DMS153 treated with DMSO at 0.1 percent for 48 hours (cell line): Measurements from ENCODE around the gene PLXNA4.

Experiments
- DNase-seq: peaks from one replicate; lab custom pipeline; 2025; ENCODE audit not compliant: unreplicated experiment; lab: John Stamatoyannopoulos, UW

The PLXNA4 gene

DNA sequence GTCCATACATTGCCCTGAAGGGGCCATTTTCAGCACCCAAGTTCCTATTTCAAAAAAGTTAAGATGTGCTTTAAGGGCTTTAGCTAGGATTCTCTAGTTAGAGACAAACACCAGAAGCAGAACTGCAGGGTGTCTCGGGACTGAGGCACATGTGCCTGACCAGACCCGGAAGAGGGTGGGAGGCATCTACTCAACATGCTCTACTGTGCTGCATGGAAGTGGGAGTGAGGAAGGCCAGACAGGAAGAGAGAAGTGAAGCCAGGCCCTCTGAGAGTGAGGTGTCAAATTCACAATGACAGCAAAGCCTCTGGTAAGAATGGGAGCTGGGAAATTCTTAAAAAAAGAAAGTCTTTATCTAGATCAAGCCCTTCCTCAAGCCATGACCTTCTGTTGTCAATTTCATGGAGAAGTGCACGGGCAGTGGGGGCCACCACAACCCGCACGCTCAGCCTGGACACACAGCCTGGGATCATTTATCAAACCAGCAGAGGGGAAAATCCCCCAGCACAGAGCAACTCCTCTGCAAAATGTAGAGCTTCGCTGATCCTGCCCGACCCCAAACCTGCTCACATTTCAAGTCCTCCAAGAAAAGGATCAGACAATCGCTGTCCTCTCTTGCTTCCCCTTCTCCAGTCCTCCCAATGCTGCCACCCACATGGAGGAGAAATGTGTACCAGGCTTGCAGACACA, 38.7 kb downstream of the PLXNA4 start:
- DNase-seq, result no peak

DNA sequence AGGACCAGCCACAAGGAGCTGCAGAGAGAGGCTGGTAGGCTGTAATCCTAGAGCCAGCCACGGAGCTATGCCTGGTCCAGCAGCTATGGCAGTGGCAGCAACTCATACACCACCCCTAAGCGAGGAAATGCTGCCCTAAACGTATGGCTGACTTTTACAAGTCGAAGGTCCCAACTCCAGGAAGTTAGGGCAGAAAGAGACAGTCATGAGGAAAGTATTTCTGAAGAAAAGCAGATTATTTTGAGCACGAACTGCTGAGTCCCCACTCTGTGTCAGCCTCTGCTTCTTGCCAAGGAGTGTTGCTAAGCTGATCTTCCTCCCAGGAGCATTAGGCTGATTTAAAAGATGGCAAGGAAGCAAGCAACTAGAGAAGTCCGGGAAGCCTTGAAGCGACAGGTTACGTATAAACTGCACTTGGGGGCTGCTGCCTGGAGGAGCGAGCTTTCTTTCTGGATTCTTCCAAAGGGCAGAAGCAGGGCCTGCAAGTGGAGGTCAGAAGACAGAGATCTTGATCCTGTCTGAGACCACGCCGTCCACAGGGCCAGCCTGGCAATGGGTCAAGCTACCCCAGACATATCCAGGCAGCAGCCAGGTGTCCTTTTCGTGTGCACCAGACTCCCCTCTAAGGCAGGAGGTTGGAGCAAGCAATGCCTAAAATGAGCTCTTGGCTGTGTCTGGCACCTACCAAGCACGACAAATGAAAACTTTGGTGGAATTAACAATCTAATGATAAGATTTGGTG, 39.4 kb downstream of the PLXNA4 start:
- no peak for DNase-seq

GRCh38 chr7:132533916-132534315, 42.4 kb downstream of the PLXNA4 start:
- DNase-seq, result no peak

DNA sequence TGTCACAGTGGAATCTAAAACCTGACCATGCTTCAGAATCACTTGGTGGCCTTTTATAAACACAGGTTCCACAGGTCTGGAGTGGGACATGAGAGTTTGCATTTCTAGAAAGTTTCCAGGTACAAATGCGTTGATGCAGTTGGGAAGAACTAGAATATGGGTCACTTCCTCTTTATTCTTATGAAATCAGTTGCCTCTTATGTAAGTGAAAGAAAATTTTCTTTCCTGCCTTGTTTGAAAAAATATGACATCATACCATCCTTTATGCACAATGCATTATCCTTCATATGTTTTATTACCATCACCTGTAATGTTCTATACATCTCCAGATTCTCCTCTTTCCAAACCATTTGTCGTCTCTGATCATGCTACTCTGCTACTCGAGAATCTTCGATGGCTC, 44.0 kb downstream of the PLXNA4 start:
- no peak for DNase-seq

DNA sequence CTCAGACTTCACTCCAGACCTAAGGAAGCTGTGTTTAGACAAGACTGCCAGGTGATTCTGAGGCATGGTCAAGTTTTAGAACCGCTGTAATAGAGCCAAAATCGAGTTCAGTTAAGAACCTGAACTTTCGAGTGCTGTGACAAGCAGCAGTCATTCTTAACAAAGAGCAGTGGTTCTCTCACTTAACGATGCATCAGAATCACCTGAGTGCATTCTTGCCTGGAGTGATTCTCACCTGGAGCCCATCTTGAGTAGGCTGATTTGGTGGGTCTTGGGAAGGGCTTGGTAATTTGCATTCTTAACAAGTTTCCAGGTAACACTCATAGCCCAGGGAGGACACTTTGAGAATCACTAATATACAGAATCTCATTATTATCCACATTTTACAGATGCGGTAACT, 44.7 kb downstream of the PLXNA4 start:
- no peak for DNase-seq

DNA sequence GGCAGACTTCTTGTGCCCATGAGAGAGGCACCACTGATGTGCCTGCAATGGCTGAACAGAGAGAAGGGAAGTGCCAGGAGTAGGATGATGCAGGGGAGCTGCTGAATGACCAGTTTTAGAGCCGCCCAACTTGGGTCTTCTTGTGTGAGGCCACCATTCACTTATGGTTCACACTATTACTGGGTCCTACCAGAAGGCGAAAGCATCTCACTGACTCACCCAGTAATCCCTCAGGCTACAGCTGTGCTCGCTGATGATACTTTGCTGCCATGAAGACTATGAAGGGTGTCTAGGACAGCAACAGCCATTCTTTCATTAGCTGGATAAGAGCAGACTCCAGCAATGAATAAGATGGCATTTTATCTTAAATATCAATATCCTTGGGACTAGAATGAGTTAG, 47.6 kb downstream of the PLXNA4 start:
- DNase-seq, result no peak

DNA sequence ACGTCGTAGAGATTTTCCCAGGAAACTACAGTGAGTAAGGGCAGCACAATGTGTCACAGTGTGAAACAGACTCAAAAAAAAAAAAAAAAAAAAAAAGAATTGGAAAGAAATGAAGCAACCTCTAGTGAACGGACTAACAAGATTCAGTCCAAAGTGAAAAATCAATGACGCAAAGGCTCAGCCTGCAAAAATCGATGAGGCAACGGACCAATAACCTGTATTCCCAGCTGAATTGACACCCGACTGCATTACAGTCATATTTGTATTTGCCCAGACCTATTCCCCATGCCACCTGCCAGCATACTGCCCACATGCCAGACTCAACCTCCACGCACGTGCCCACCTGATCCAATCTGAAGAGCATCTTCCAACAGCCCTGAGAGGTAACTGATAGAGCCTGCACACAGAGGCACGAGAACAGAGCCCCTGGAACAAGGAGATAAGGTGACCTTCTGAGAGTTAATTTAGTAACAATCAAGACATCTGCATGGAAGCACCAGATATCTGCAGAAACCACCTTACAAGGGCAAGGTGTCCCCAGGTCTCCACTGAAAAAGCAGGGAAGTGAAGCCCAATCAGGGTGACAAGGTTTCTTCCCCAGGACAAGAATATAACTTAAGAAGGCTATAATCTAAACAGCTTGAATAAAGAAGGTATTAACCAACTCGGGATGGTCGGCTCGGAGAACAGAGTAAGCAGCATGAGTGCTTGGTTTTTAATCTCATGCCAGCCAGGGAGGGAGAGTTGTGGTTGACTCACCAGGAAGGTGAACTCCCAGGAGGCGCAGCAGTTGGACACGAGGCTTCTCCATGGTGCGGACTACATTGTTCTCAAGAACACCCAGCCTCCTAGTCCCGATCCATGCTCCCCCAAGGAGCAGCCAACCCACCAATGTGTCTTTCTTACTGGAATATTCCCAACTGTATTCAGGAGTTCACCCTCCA, 48.5 kb downstream of the PLXNA4 start:
- DNase-seq, result no peak

DNA sequence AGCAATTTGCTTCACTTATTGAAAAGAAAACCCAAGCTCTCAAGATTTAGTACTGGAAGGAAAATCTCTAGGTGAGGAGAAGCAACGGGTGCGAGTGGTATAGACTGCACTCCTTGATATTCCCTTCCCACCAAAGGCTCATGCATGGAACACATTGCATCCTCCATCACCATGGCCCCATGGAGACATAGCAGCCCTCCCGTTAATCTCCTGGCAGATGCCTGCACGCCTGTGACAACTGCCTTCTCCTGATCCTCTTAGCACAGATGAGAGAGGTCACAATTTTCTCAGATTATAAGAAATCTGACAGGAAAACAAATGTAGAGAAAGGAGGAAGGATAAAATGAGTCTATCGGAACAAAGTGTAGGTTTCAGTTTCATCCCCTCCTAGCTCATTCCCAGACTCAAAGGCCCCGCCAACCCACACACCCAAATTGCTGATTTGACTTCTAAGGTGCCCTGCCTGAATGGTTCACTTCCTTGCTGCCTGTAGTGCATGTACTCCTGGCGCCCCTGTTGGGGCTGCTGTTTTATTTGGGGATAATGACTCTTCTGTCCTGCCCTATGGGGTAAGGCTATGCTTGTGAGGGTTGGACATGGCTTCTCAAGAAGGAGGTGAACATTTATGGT, 50.0 kb downstream of the PLXNA4 start:
- no peak for DNase-seq

DNA sequence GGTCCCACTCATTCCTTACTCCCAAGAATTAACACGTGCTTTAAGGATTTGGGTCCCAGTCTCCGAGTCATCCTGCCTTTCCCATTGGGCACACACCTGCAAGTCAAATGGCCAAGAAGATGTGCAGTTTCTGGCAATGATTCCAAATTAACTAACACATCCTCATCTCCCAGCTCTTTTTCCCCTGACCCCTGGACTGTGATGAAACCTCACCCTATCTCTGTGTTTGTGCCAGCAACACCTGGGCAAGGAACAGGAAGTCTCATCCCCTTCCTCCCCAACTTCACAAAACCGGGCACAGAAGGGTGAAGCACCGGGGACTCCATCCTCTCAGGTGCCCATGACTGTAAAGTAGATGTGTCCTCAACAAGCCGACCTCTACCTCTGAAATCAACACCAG, 54.8 kb downstream of the PLXNA4 start:
- DNase-seq, result no peak

GRCh38 chr7:132520591-132521280, 55.5 kb downstream of the PLXNA4 start:
- DNase-seq, result no peak

DNA sequence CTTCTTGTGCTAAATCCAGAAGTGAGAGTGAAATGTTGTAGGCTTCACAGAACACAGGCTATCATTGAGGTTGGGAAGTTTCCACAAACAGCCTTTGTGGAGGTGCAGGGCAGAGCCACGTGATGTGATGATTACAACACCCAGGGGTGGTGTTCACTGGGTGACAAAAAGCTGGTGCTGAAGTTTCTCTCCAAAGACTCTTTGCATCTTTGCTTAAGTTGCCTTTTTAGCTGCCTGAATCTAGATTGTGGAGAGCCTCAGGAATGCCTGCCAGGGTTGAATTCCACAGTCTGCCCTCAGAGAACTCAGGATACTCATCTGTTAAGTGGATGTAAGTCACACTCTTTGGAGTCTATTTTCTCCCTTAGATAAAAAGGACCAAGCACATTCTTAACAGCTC, 56.3 kb downstream of the PLXNA4 start:
- no peak for DNase-seq

- no peak for DNase-seq
These were observed 57.5 kb downstream of the PLXNA4 start for GRCh38 chr7:132518839-132519173.

- DNase-seq, result no peak
These were observed 58.0 kb downstream of the PLXNA4 start for GRCh38 chr7:132518102-132518838.

GRCh38 chr7:132516042-132516840, 60.0 kb downstream of the PLXNA4 start:
- no peak for DNase-seq

GRCh38 chr7:132515181-132515580, 61.1 kb downstream of the PLXNA4 start:
- no peak for DNase-seq

DNA sequence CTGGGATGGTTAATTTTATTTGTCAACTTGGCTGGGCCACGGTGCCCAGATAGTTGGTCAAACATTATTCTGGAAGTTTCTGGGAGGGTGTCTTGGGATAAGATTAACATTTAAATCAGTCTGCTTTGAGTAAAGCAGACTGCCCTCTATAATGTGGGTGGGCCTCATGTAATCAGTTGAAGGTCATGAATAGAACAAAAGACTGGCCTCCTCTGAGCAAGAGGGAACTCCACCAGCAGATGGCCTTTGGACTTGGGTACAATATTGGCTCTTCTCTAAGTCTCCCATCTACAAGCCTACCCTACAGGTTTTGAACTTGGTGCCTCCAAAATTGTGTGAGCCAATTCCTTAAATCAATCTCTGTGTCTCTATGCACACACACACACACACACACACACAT, 61.8 kb downstream of the PLXNA4 start:
- no peak for DNase-seq

DNA sequence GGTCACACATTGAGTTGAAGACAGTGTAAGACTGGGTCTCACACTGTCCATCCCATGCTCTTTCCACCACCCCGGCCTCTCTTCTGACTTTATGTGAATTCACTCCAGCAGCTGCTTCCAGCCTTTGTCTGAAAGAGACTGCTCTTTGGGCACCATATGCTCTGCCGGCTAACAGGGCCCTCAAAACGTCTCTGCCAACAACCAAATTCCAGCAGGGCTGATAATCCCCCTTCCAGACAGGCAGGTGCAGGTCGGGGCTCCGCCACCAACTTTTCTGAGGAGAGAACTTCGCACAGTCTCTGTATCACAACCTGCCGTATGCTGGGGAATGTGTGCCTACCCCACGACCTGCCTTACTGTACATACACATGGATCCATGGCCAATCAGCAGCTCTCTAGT, 64.3 kb downstream of the PLXNA4 start:
- no peak for DNase-seq

- no peak for DNase-seq
These were observed 64.9 kb downstream of the PLXNA4 start for GRCh38 chr7:132511387-132511786.

DNA sequence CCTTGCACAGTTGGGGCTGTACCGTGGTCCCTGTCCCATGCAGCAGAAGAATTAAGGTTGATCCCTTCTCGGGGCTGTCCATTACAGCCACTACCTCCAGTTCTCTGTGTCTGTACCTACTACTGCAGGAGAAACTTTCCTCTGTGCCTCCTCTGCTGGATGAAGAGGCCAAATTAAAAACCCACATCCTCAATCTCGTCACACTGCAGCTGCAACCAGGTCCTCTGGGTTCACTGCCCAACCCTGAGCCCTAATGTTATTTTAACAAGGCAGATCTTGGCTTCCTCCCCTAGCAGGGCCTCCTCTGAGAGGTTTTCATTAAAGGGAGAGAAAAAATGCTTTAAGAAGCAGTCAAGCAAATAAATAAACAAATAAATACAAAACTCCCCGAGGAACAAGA, 66.6 kb downstream of the PLXNA4 start:
- DNase-seq, result no peak
